ENCODE measurements around the gene SREBF1.

The SREBF1 gene

GRCh38 chr17:17833658-17834357 lies 3.0 kb downstream of the SREBF1 start:
- Histone ChIP-seq H3K79me2 (ENCODE audit: insufficient read depth, low read length) (peaks cover 22% of the 10 kb centered on the region), H3K27me3 (ENCODE audit: insufficient read depth, low read length, poor library complexity) (no peaks in the 10 kb centered on the region), H2AFZ (ENCODE audit: low read depth, low read length) (no peak overlapping the region), H3K9me3 (ENCODE audit: insufficient read depth, low read length, severe bottlenecking) (no peaks in the 10 kb centered on the region), H3K4me2 (ENCODE audit: insufficient read depth, low read length) (no peak overlapping the region), H3K27ac (ENCODE audit: low read length) (no peak overlapping the region), H3K4me3 (ENCODE audit: low read depth in 1 of 2, low read length in 2 of 2) (no peak overlapping the region), H3K4me1 (ENCODE audit: insufficient read depth, low read length) (peaks cover 44% of the 10 kb centered on the region), H4K20me1 (ENCODE audit: insufficient read depth, low read length) (peaks cover 15% of the 10 kb centered on the region; the same call in 1 of the 2 replicates), H3K36me3 (ENCODE audit: insufficient read depth, low read length) (peaks cover 4% of the 10 kb centered on the region; the same call in 1 of the 2 replicates), H3K9ac (ENCODE audit: low read depth, low read length) (no peak overlapping the region)
- ATAC-seq (ENCODE audit: insufficient read depth, low read depth) (no peak), DNase-seq (no peak)
- TF ChIP-seq EZH2 (IDR thresholded peaks at IDR 0.05; ENCODE audit: borderline replicate concordance, low read depth, low read length, severe bottlenecking) (no peak), CTCF (IDR thresholded peaks at IDR 0.05; ENCODE audit: borderline replicate concordance, extremely low read depth, low read length, poor library complexity, severe bottlenecking) (no peak)

GRCh38 chr17:17832032-17832363 lies 4.8 kb downstream of the SREBF1 start:
- ATAC-seq (ENCODE audit: insufficient read depth, low read depth) (no peak), DNase-seq (no peak)
- Histone ChIP-seq H4K20me1 (ENCODE audit: insufficient read depth, low read length) (peaks cover 20% of the 10 kb centered on the region; the same call in 1 of the 2 replicates), H3K79me2 (ENCODE audit: insufficient read depth, low read length) (peaks cover 22% of the 10 kb centered on the region), H3K4me1 (ENCODE audit: insufficient read depth, low read length) (peaks cover 32% of the 10 kb centered on the region), H2AFZ (ENCODE audit: low read depth, low read length) (no peak overlapping the region), H3K4me3 (ENCODE audit: low read depth in 1 of 2, low read length in 2 of 2) (no peak overlapping the region), H3K9ac (ENCODE audit: low read depth, low read length) (no peak overlapping the region), H3K9me3 (ENCODE audit: insufficient read depth, low read length, severe bottlenecking) (no peaks in the 10 kb centered on the region), H3K27me3 (ENCODE audit: insufficient read depth, low read length, poor library complexity) (no peaks in the 10 kb centered on the region), H3K4me2 (ENCODE audit: insufficient read depth, low read length) (no peak overlapping the region), H3K36me3 (ENCODE audit: insufficient read depth, low read length) (peaks cover 4% of the 10 kb centered on the region; the same call in 1 of the 2 replicates), H3K27ac (ENCODE audit: low read length) (no peak overlapping the region)
- TF ChIP-seq EZH2 (IDR thresholded peaks at IDR 0.05; ENCODE audit: borderline replicate concordance, low read depth, low read length, severe bottlenecking) (no peak), CTCF (IDR thresholded peaks at IDR 0.05; ENCODE audit: borderline replicate concordance, extremely low read depth, low read length, poor library complexity, severe bottlenecking) (no peak)

- Histone ChIP-seq H3K27me3 (ENCODE audit: insufficient read depth, low read length, poor library complexity) (no peaks in the 10 kb centered on the region), H3K79me2 (ENCODE audit: insufficient read depth, low read length) (peaks cover 22% of the 10 kb centered on the region), H4K20me1 (ENCODE audit: insufficient read depth, low read length) (peaks cover 22% of the 10 kb centered on the region; the same call in 1 of the 2 replicates), H3K36me3 (ENCODE audit: insufficient read depth, low read length) (peaks cover under 1% of the 10 kb centered on the region; the same call in 1 of the 2 replicates), H2AFZ (ENCODE audit: low read depth, low read length) (no peak overlapping the region), H3K4me1 (ENCODE audit: insufficient read depth, low read length) (peaks cover 32% of the 10 kb centered on the region), H3K9ac (ENCODE audit: low read depth, low read length) (no peak overlapping the region), H3K9me3 (ENCODE audit: insufficient read depth, low read length, severe bottlenecking) (no peaks in the 10 kb centered on the region), H3K4me2 (ENCODE audit: insufficient read depth, low read length) (no peak overlapping the region), H3K27ac (ENCODE audit: low read length) (no peak overlapping the region), H3K4me3 (ENCODE audit: low read depth in 1 of 2, low read length in 2 of 2) (no peak overlapping the region)
- no peak for ATAC-seq (ENCODE audit: insufficient read depth, low read depth)
- TF ChIP-seq CTCF (IDR thresholded peaks at IDR 0.05; ENCODE audit: borderline replicate concordance, extremely low read depth, low read length, poor library complexity, severe bottlenecking) (no peak), EZH2 (IDR thresholded peaks at IDR 0.05; ENCODE audit: borderline replicate concordance, low read depth, low read length, severe bottlenecking) (no peak)
- no peak for DNase-seq
These were observed 5.4 kb downstream of the SREBF1 start for GRCh38 chr17:17831208-17832031.
